GM12873 (cell line): ENCODE measurements around the gene ANKUB1.

ENCODE experiments used
- TF ChIP-seq, protein P1 (sequence below): IDR thresholded peaks from 2 replicates; pipeline ENCODE4 v1.5.1; 2012; ENCODE audit warnings: low read depth, mild to moderate bottlenecking, moderate library complexity, low read length, control low read depth; ENCODE audit not compliant: insufficient read depth; ENCODE audit errors: missing control alignments

Gene ANKUB1

DNA sequence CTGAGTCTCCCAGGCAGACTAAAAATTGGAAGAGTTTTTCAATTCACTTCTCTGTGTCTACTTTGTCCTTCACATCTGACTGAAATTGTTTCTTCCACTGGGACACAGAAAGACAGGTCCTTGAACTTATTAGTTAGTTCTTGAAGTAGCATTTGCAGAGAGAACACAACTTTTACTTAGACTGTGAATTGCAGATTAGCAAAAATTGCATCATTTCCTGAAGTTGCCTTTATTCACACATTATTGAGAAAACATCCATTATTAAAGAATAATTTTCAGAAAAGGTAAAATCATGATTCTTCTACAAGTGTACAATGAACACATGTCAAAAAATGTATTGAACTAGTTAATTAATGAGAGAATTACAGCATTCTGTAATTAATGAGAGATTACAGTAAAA is 38.6 kb downstream of the ANKUB1 start:
- TF ChIP-seq, protein P1, sequence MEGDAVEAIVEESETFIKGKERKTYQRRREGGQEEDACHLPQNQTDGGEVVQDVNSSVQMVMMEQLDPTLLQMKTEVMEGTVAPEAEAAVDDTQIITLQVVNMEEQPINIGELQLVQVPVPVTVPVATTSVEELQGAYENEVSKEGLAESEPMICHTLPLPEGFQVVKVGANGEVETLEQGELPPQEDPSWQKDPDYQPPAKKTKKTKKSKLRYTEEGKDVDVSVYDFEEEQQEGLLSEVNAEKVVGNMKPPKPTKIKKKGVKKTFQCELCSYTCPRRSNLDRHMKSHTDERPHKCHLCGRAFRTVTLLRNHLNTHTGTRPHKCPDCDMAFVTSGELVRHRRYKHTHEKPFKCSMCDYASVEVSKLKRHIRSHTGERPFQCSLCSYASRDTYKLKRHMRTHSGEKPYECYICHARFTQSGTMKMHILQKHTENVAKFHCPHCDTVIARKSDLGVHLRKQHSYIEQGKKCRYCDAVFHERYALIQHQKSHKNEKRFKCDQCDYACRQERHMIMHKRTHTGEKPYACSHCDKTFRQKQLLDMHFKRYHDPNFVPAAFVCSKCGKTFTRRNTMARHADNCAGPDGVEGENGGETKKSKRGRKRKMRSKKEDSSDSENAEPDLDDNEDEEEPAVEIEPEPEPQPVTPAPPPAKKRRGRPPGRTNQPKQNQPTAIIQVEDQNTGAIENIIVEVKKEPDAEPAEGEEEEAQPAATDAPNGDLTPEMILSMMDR = no peak

DNA sequence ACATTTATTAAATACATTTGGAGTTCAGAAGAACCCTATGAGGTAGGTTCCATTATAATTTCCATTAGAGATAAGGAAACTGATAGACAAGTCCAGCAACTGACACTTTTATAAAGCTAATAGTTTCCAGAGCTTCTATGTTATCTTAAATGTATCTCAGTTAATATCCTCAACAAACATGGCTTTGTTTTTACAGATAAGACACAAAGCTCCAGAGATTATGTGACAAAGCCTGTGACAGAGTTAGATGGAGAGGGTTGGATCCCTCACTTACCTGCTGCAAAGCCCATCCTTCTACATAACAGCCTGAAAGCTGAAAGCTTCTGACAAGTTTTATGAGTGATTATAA is 39.6 kb downstream of the ANKUB1 start:
- TF ChIP-seq, protein P1 = no peak

DNA sequence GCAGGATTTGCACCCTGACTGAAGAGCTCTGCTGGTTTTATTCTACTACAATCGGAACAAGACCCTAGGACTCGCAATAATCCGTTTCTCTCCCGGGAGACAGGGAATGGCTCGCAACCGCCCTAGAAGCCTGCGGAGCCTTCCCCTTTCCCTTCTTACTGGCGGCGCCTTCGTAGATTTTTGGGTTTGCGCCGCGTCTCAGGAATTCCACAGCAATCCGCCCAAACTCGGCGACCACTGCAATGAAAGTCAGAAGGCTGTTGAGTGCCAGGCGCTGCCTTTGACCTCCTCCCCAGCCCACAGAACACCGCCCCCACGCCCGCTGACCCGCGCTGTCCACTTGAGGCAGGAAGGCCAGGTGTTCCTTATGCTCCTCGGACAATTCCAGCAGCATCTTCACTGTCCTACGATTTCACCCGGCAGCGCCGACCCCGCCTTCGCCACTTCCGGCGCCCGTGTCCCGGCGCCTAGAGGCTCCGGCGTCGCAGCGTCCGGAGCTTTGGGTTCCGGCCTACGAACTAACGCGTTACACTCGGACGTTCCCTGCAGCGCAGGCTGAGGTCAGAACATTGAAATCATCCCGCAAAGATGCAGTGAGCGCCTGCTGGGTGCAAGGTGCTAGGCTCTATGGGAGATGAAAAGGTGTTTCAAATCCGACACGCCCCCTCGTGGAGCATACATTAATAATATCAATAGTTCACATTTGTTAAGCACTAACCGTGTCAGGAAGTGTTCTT is 40.1 kb downstream of the ANKUB1 start, which contains the start of gene COMMD2:
COMMD2 (minus strand) TSS at position 439 of the 737 bp plus-strand sequence; CDS start at position 394, 45 bp downstream.
- TF ChIP-seq, protein P1 = peak; percentile 39

DNA sequence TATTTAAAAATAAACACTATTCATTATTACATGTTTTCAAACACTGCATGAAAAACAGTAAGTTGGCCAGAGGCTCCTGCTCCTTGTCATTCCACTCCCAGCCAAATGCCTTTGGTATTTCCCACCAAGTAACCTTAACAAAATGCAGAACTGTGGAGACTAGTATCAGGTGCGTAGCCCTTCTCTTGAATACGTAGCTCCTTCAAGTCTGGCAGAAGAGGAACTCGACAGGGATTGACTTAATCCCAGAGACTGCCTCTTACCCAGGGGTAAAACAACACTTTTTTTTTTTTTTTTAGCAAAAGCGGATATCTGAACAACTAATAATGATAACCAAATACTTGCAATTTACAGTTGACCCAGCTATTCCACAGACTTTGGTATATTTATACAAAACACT is 40.8 kb downstream of the ANKUB1 start:
- TF ChIP-seq, protein P1 = no peak

DNA sequence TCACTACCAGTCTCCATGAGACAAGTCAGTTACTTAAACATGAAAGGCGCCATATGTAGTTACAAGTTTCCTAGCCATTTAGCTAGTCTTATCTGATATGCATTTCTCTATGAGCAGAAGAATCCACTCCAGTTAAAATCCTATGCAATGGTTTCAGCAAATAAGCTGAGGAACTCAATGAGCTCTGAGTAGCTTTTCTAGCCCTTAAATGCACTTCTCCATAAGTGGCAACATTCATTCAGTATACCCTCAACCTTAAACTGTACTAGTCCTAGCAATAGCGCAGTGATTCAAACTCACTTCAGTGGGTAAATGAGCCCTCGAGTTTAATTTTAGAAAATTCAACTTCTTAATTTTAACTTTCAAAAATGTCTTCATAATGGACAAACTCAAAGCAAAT is 47.7 kb downstream of the ANKUB1 start:
- TF ChIP-seq, protein P1 = no peak

DNA sequence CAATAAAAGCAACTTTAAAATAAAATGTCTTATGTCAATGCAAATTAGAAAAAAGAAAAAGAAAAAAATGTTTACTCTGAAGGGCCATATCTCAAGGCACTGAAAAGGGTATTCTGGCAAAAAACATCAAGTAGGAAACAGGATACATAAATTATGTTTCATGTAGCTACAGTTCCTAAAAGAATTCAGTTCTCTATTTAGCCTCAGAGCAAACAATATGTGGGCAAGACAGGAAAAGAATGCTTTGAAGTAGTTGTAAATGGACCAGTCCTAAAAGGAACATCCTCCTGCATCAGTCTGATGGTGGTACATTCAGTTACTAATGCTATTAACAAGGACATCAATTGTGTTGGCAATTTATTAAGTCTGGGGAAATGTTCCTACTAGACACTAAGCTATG is 48.2 kb downstream of the ANKUB1 start:
- TF ChIP-seq, protein P1 = no peak

DNA sequence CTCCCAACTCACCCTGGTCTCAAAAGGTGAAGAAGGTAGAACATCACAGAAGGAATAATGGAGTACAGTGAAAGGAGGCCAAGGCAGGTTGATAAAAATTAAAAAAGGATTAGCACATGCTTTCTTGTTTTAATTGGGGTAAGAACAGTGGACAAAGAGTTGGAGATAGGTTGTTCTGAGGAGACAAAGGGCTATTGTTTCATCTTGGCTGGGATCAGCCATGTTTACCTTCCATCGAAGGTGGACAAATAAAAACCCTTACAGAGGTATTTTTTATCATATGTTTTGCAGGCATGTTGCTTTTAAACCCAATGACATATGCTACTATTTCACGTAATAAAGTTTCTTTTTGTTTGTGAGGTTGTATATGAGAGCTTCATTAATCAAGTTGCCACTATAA is 53.0 kb downstream of the ANKUB1 start:
- TF ChIP-seq, protein P1 = no peak
